DND-41 (cell line): ENCODE measurements around the gene ADCY4.

Experiments
- ATAC-seq: fragments of 200-7000 bp; cut with Tn5 transposase; 3 replicates; pipeline ENCODE4 v1.9.1; 2021; ENCODE audit warnings: low read depth; ENCODE audit not compliant: insufficient read depth
- DNase-seq: peaks from one replicate; pipeline ENCODE4 v3.0.0-alpha.2; 2020
- H2AFZ ChIP-seq: 2 replicates; pipeline ENCODE4 v1.6.0; 2012; ENCODE audit warnings: low read depth, low read length
- H3K27ac ChIP-seq: 2 replicates; pipeline ENCODE4 v1.5.1; 2012; ENCODE audit warnings: low read length, inconsistent platforms
- H3K27me3 ChIP-seq: fragments of 200-600 bp; sonication (generic); 2 replicates; pipeline ENCODE4 v1.6.0; 2012; ENCODE audit warnings: low read length, mild to moderate bottlenecking, inconsistent platforms; ENCODE audit not compliant: insufficient read depth, poor library complexity
- H3K36me3 ChIP-seq: 2 replicates; pipeline ENCODE4 v1.5.1; 2012; ENCODE audit warnings: low read length, inconsistent platforms; ENCODE audit not compliant: insufficient read depth
- H3K4me1 ChIP-seq: 2 replicates; pipeline ENCODE4 v1.5.1; 2012; ENCODE audit warnings: mild to moderate bottlenecking, low read length; ENCODE audit not compliant: insufficient read depth
- H3K4me2 ChIP-seq: 2 replicates; pipeline ENCODE4 v1.6.0; 2012; ENCODE audit warnings: mild to moderate bottlenecking, moderate library complexity, low read length, inconsistent platforms; ENCODE audit not compliant: insufficient read depth
- H3K4me3 ChIP-seq, 2 experiments: fragments of 200-600 bp in 1 of 2; shearing (Covaris generic) in 1 of 2; 2 replicates each; pipeline ENCODE4 v1.5.1; 2012 to 2016; ENCODE audit warnings: inconsistent platforms in 2 of 2, low read length in 2 of 2, mild to moderate bottlenecking in 2 of 2, low read depth in 1 of 2, moderate library complexity in 1 of 2
- H3K79me2 ChIP-seq: 2 replicates; pipeline ENCODE4 v1.6.0; 2012; ENCODE audit warnings: low read length, inconsistent platforms; ENCODE audit not compliant: insufficient read depth
- H3K9ac ChIP-seq: 2 replicates; pipeline ENCODE4 v1.6.0; 2012; ENCODE audit warnings: low read depth, mild to moderate bottlenecking, inconsistent platforms, low read length, moderate library complexity
- H3K9me3 ChIP-seq: 2 replicates; pipeline ENCODE4 v1.5.1; 2012; ENCODE audit warnings: low read length, moderate library complexity, mild to moderate bottlenecking, inconsistent platforms; ENCODE audit not compliant: insufficient read depth, severe bottlenecking
- H4K20me1 ChIP-seq: 2 replicates; pipeline ENCODE4 v1.6.0; 2012; ENCODE audit warnings: low read length; ENCODE audit not compliant: insufficient read depth
- CTCF ChIP-seq: IDR thresholded peaks from 2 replicates; pipeline ENCODE4 v1.5.1; 2012; ENCODE audit warnings: borderline replicate concordance, low read length, moderate library complexity, mild to moderate bottlenecking; ENCODE audit not compliant: poor library complexity, severe bottlenecking; ENCODE audit errors: extremely low read depth
- EZH2 ChIP-seq: IDR thresholded peaks from 3 replicates; pipeline ENCODE4 v1.6.1; 2012; ENCODE audit warnings: borderline replicate concordance, low read depth, mild to moderate bottlenecking, moderate library complexity, low read length, inconsistent platforms; ENCODE audit not compliant: severe bottlenecking

The ADCY4 gene

GRCh38 chr14:24290746-24291145 lies 44.1 kb downstream of the ADCY4 start:
- no peaks in the 10 kb centered on the region for H4K20me1 ChIP-seq
- no peak overlapping the region for H3K9ac ChIP-seq
- no peaks in the 10 kb centered on the region for H3K4me1 ChIP-seq
- H3K4me2 ChIP-seq: no peak overlapping the region
- no peak overlapping the region for H3K4me3 ChIP-seq
- TF ChIP-seq CTCF: no peak
- no peak for TF ChIP-seq EZH2
- no peaks in the 10 kb centered on the region for H3K27me3 ChIP-seq
- H3K27ac ChIP-seq: no peak overlapping the region
- DNase-seq: no peak
- no peak overlapping the region for H2AFZ ChIP-seq
- H3K36me3 ChIP-seq: peaks cover 32% of the 10 kb centered on the region
- no peak for ATAC-seq
- H3K79me2 ChIP-seq: no peaks in the 10 kb centered on the region
- no peaks in the 10 kb centered on the region for H3K9me3 ChIP-seq

- no peak for ATAC-seq
Observed at GRCh38 chr14:24289649-24290280, 45.1 kb downstream of the ADCY4 start.

GRCh38 chr14:24286996-24287395 lies 47.9 kb downstream of the ADCY4 start:
- no peaks in the 10 kb centered on the region for H3K27me3 ChIP-seq
- H3K4me3 ChIP-seq: no peak overlapping the region
- no peaks in the 10 kb centered on the region for H3K79me2 ChIP-seq
- no peaks in the 10 kb centered on the region for H4K20me1 ChIP-seq
- no peaks in the 10 kb centered on the region for H3K4me1 ChIP-seq
- DNase-seq (no peak), ATAC-seq (no peak)
- H3K4me2 ChIP-seq: no peak overlapping the region
- no peak overlapping the region for H3K9ac ChIP-seq
- TF ChIP-seq CTCF (no peak), EZH2 (no peak)
- no peak overlapping the region for H2AFZ ChIP-seq
- no peak overlapping the region for H3K27ac ChIP-seq
- no peaks in the 10 kb centered on the region for H3K9me3 ChIP-seq
- peaks cover 21% of the 10 kb centered on the region for H3K36me3 ChIP-seq

More at GRCh38 chr14:24289649-24290280, 45.1 kb downstream of the ADCY4 start:
- Histone ChIP-seq H4K20me1 (no peaks in the 10 kb centered on the region), H3K79me2 (no peaks in the 10 kb centered on the region), H3K4me2 (no peak overlapping the region), H3K4me1 (no peaks in the 10 kb centered on the region), H3K27ac (no peak overlapping the region), H3K27me3 (no peaks in the 10 kb centered on the region), H3K4me3 (no peak overlapping the region), H2AFZ (no peak overlapping the region), H3K9me3 (no peaks in the 10 kb centered on the region), H3K36me3 (peaks cover 29% of the 10 kb centered on the region), H3K9ac (no peak overlapping the region)
- TF ChIP-seq EZH2: no peak
- no peak for TF ChIP-seq CTCF
- DNase-seq: no peak

GRCh38 chr14:24285351-24285750 lies 49.5 kb downstream of the ADCY4 start:
- Histone ChIP-seq H3K9me3 (no peaks in the 10 kb centered on the region), H3K4me2 (no peak overlapping the region), H2AFZ (no peak overlapping the region), H3K4me3 (no peak overlapping the region), H3K36me3 (peaks cover 12% of the 10 kb centered on the region), H3K27me3 (no peaks in the 10 kb centered on the region), H4K20me1 (no peaks in the 10 kb centered on the region), H3K27ac (no peak overlapping the region), H3K9ac (no peak overlapping the region), H3K79me2 (no peaks in the 10 kb centered on the region), H3K4me1 (no peaks in the 10 kb centered on the region)
- ATAC-seq: no peak
- DNase-seq: no peak
- TF ChIP-seq EZH2: no peak
- no peak for TF ChIP-seq CTCF
